ENCODE data around the gene GEMIN2. TPM values are rescaled to one million over a fixed set of nuclear protein-coding genes. Genes with fewer than 3 reads are reported as not detected.
A peak's percentile ranks its signal among the peaks of the same experiment; 100 is the strongest.
"Not testable (repeated sequence)": the region's sequence is repeated elsewhere in the genome, so short reads cannot be mapped to it uniquely, and the experiment has no call there.

The GEMIN2 gene
- polyA plus RNA-seq, 1 donor = 17.4 TPM

- no peak for DNase-seq (ENCODE audit: low read depth)
Observed at GRCh38 chr14:39109893-39110715, 4.0 kb upstream of the GEMIN2 start.

DNA sequence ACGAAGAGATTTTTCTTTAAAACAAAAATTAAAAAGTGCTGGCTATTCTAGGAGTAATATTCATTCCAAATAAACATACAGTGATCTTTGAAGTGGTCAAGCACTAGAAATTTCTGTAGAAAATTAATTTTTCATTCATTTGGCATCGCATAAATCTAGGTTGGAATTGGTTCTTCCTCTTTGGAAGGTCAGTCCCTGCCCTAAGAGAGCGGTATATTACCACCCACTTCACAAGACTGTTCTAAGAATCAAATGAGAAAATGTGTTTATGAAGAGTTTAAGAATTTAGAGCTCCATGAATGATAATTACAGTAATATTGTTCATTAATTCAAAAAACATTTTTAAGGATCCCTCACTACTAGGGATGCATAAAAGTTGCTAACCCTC, 444 bp upstream of the GEMIN2 start:
- DNase-seq (ENCODE audit: low read depth) = no peak

DNA sequence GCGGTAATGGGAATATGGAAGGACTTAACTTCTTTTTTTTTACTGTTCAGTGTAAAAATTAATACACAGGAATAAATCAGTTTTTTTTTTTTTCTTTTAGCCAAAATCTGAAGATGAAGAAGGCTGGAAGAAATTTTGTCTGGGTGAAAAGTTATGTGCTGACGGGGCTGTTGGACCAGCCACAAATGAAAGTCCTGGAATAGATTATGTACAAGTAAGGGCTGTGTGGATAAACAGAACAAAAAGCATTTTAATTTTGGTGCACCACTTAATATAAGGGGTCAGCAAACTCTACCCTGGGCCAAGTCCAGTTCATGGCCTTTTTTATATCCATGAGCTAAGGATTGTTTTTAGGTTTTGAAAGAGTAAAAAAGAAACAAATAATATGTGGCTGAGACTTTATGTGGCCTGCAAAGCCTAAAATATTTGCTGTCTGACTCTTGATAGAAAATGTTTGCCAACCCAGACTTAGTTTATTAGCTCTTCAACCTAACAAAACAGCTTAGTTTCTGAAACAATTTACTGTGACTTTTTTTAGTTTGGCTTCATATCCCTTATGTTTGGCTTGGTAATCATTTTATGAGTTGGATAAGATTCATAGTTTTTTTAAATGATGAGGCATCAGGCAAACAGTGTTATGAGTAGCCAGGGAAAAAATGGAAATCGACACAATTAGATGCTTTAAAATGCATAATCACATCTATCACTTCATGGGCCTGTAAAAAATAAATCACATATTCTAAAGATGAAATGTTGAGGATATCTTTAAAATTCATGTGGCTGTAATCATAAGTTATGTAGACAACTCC, 8.4 kb downstream of the GEMIN2 start:
- DNase-seq (ENCODE audit: low read depth) = no peak

DNA sequence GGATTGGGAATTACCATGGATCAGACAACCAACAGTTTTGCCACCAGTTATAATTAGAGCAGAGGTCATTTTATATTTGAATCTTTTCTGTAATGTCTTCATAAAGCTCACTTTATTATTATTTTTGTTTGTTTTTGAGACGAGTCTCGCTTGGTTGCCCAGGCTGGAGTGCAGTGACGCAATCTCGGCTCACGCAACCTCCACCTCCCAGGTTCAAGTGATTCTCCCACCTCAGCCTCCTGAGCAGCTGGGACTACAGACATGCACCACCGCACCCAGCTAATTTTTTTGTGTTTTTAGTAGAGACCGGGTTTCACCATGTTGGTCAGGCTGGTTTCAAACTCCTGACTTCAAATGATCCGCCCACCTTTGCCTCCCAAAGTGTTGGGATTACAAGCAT, 23.7 kb downstream of the GEMIN2 start:
- DNase-seq (ENCODE audit: low read depth) = not testable (repeated sequence)

- DNase-seq (ENCODE audit: low read depth) = no peak
Observed at GRCh38 chr14:39138440-39138839, 24.3 kb downstream of the GEMIN2 start.

- no peak for DNase-seq (ENCODE audit: low read depth)
Observed at GRCh38 chr14:39140170-39140569, 26.0 kb downstream of the GEMIN2 start.

- DNase-seq (ENCODE audit: low read depth) = not testable (repeated sequence)
Observed at GRCh38 chr14:39141623-39142022, 27.5 kb downstream of the GEMIN2 start.

- DNase-seq (ENCODE audit: low read depth) = not testable (repeated sequence)
Observed at GRCh38 chr14:39143226-39143625, 29.1 kb downstream of the GEMIN2 start.

GRCh38 chr14:39145266-39145966, 31.3 kb downstream of the GEMIN2 start:
- DNase-seq (ENCODE audit: low read depth) = no peak

- no peak for DNase-seq (ENCODE audit: low read depth)
Observed at GRCh38 chr14:39154594-39155189, 40.6 kb downstream of the GEMIN2 start.

GRCh38 chr14:39157491-39157890, 43.4 kb downstream of the GEMIN2 start:
- DNase-seq (ENCODE audit: low read depth) = no peak

GRCh38 chr14:39158222-39158858, 44.2 kb downstream of the GEMIN2 start:
- no peak for DNase-seq (ENCODE audit: low read depth)

DNA sequence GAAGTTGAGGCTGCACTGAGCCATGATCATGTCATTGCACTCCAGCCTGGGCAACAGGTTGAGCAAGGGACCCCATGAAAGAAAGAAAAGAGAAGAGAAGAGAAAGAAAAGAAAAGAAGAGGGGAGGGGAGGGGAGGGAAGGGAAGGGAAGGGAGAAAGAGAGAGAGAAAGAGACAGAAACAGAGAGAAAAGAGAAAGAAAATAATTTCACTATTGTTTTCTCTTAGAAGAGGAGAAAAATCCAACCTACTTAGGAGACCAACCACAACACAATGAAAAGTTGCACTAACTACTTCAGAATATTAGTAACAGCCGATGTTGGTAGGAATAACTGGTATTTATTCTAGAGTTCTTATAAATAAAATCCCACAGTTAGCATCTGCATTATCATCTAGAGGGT, 46.4 kb downstream of the GEMIN2 start:
- DNase-seq (ENCODE audit: low read depth) = no peak

DNA sequence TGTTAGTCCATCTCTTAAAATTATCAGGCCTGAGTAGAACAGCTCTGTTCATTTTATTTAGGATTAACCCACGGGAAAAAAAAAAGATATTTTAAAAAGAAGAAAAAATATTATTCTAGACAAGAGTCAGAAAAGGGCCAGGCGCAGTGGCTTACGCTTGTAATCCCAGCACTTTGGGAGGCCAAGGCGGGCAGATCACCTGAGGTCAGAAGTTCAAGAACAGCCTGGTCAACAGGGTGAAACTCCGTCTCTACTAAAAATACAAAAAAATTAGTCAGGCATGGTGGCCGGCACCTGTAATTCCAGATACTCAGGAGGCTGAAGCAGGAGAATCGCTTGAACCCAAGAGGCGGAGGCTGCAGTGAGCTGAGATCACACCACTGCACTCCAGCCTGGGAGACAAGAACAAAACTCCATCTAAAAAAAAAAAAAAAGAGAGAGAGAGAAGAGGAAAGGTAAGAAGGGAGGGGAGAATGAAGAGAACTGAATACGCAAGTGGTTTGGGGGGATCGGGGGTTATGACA, 53.7 kb downstream of the GEMIN2 start:
- DNase-seq (ENCODE audit: low read depth) = not testable (repeated sequence)

GRCh38 chr14:39168591-39168990, 54.5 kb downstream of the GEMIN2 start:
- DNase-seq (ENCODE audit: low read depth) = no peak

GRCh38 chr14:39169541-39169900, 55.4 kb downstream of the GEMIN2 start:
- DNase-seq (ENCODE audit: low read depth) = no peak

DNA sequence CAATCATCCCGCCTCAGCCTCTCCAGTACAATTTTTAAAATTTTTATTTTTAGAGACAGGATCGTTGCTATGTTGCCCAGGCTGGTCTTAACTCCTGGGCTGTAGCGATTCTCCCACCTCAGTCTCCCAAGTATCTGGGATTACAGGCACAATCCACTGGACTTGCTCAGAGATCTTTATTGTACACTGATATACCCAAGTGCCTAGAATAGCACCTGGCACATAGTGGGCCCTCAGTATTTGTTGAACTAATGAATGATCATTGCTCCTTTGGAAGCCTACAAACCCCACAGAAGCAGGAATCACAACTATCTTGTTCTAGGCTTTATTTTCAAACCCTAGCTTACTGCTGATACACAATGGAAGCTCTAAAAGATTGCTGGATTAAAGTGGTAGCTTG, 59.1 kb downstream of the GEMIN2 start:
- DNase-seq (ENCODE audit: low read depth) = no peak

GRCh38 chr14:39174560-39175444, 60.7 kb downstream of the GEMIN2 start, which contains the start of gene PNN:
PNN (plus strand) TSS chr14:39175254; CDS start chr14:39175280, 26 bp downstream.
- peak; percentile 99 for DNase-seq (ENCODE audit: low read depth)

DNA sequence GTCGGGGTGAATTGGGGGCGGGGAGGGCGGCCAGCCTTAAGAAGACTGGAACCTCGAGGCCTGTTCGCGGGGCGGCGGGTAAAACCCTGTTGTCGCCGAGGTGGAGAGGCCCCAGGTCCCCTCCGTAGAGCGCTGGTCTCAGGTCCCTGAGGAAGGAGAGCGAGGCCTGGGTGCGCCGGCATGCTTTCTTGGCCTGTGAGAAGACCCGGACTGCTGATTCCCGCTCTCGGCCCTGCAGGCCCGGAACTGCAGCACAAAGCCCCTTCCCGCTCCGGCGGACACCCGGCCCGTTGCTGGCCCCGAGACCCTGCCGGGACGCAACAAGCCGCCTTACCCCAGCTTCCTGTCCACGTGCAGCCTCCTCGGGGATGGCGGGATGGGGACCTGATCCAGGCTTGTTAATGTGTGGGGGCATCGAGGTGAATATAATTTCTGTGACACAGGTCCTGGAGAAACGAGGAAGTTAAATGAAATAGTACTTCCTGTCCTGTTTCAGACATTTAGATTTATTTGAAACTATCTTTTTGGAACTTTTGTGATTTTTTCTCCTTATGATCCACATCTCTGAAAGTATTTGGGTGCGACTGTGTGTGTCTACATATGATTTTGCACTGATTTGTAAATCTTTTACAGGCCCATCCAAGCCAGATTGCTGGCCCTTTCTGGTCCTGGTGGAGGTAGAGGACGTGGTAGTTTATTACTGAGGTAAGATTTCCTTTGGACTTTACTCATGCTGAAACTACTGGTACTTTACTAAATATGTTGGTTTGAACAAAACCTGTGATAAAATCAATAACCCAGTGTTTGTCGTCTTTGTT, 61.5 kb downstream of the GEMIN2 start:
- no peak for DNase-seq (ENCODE audit: low read depth)

Data from forelimb muscle (tissue), 1 donor.